NOMO-1 treated with dmso at 0.1 percent for 144 hours (cell line): ENCODE results near the gene EMC7.

Source experiments
- DNase-seq: peaks from one replicate; lab custom pipeline; 2025; ENCODE audit not compliant: unreplicated experiment; lab: John Stamatoyannopoulos, UW

Gene EMC7

DNA sequence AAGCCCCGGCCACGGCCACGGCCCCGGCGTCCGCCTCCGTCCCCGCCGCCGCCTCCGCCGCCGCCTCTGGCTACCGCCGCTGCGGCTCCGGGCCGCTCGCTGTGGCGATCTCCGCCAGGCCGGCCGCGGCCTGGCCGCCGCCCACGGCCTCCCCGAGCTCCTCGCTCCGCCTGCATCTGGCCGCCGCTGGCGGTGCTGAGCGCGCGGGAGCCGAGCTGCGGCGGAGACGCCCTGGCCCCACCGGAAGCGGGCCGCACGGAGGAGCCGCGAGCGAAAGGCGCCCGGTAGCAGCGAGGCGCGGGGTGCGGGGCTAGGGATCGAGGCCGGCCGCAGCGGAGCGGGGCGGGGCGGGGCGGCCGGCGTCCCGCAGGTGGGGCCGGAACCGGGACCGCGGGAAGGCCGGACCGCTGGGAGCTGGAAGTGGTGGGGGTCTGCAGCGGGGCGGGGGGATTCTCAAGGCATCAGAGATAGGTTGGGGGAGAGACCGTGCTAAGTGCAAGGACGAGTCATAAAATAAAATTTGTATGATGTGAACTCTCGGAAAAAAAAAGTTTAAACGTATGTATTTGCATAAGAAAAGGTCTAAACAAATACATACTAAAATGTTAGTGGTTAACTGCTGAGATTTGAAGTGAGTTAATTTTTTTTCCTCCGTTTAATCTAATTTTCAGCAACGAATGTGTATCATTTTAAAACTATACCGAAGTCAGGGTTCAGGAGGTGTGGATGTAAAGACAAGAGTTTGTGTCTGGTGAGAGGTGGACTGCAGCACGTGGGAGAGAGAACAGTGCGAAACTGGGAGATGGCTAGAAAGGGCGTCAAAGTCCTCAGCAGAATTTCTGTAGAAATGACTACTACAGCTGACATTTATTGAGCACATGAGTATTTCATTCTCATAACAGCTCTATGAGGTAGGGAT lies 62.5 kb downstream of the EMC7 start, which contains the start of gene AVEN:
Gene AVEN (minus strand): TSS at position 334 of the 919 bp plus-strand sequence. CDS start 158 bp downstream, at position 176.
- DNase-seq: peak; percentile 41

- peak; percentile 51 for DNase-seq
Observed at GRCh38 chr15:34038023-34038870, 63.4 kb downstream of the EMC7 start.
